GM19395 (cell line): Measurements from ENCODE around the gene NELFE.
"Not testable (repeated sequence)": the region's sequence is repeated elsewhere in the genome, so short reads cannot be mapped to it uniquely, and the experiment has no call there.

Experiments used
- ATAC-seq: cut with Tn5 transposase; IDR thresholded peaks from one replicate; pipeline ENCODE4 v1.9.1; 2021; ENCODE audit warnings: mild to moderate bottlenecking, moderate library complexity; ENCODE audit not compliant: unreplicated experiment

Gene NELFE

GRCh38 chr6:31976065-31976464 is 17.3 kb upstream of the NELFE start:
- not testable (repeated sequence) for ATAC-seq

- ATAC-seq: no peak
These were observed 14.1 kb upstream of the NELFE start for GRCh38 chr6:31972709-31973350.

GRCh38 chr6:31971993-31972708 is 13.4 kb upstream of the NELFE start, which contains the start of gene DXO:
Gene DXO, minus strand, starts transcription at chr6:31972138. Its CDS starts 463 bp downstream, at chr6:31971675.
- peak; percentile 87 for ATAC-seq

- ATAC-seq: peak; percentile 2
These were observed 12.7 kb upstream of the NELFE start for GRCh38 chr6:31971279-31971992.

GRCh38 chr6:31970604-31971271 is 12.0 kb upstream of the NELFE start:
- no peak for ATAC-seq

- ATAC-seq: no peak
These were observed 11.2 kb upstream of the NELFE start for GRCh38 chr6:31969712-31970603.

- no peak for ATAC-seq
These were observed 10.3 kb upstream of the NELFE start for GRCh38 chr6:31968791-31969711.

GRCh38 chr6:31968326-31968725 is 9.6 kb upstream of the NELFE start:
- no peak for ATAC-seq

- no peak for ATAC-seq
These were observed 9.2 kb upstream of the NELFE start for GRCh38 chr6:31967926-31968320.

- no peak for ATAC-seq
These were observed 8.5 kb upstream of the NELFE start for GRCh38 chr6:31966997-31967925.

- no peak for ATAC-seq
These were observed 7.7 kb upstream of the NELFE start for GRCh38 chr6:31966506-31966905.

GRCh38 chr6:31965700-31966099 is 6.9 kb upstream of the NELFE start:
- no peak for ATAC-seq

GRCh38 chr6:31963921-31964320 is 5.2 kb upstream of the NELFE start:
- ATAC-seq: no peak

GRCh38 chr6:31961616-31962015 is 2.8 kb upstream of the NELFE start:
- ATAC-seq: no peak

- ATAC-seq: no peak
These were observed 395 bp downstream of the NELFE start for GRCh38 chr6:31958412-31958740.

GRCh38 chr6:31956796-31957195 is 2.0 kb downstream of the NELFE start:
- no peak for ATAC-seq

GRCh38 chr6:31954511-31954910 is 4.3 kb downstream of the NELFE start:
- no peak for ATAC-seq

GRCh38 chr6:31952890-31953289 is 5.9 kb downstream of the NELFE start:
- no peak for ATAC-seq
